Chondrocyte (in vitro differentiated cells): ENCODE results near the gene CATSPERD. TPM values are rescaled to one million over a fixed set of nuclear protein-coding genes. Genes with fewer than 3 reads are reported as not detected.
"Not testable (repeated sequence)": the region's sequence is repeated elsewhere in the genome, so short reads cannot be mapped to it uniquely, and the experiment has no call there.

ENCODE experiments used
- DNase-seq: peaks from one replicate; pipeline ENCODE4 v3.0.0; 2021; ENCODE audit warnings: mixed read lengths, low spot score
- H3K27ac Mint-ChIP-seq: one replicate; pipeline ENCODE4 v1.8.0; 2021; ENCODE audit warnings: mild to moderate bottlenecking, moderate library complexity, mixed read lengths; ENCODE audit not compliant: unreplicated experiment
- H3K27me3 Mint-ChIP-seq: 2 replicates; pipeline ENCODE4 v1.8.0; 2021; ENCODE audit warnings: low read depth, mixed read lengths
- H3K36me3 Mint-ChIP-seq: 2 replicates; pipeline ENCODE4 v1.8.0; 2021; ENCODE audit warnings: low read depth, mixed read lengths
- H3K4me1 Mint-ChIP-seq: 2 replicates; pipeline ENCODE4 v1.8.0; 2021; ENCODE audit warnings: low read depth, mild to moderate bottlenecking, mixed read lengths
- H3K4me3 Mint-ChIP-seq: one replicate; pipeline ENCODE4 v1.8.0; 2021; ENCODE audit warnings: mild to moderate bottlenecking, moderate library complexity, mixed read lengths; ENCODE audit not compliant: unreplicated experiment
- H3K9me3 Mint-ChIP-seq: 2 replicates; pipeline ENCODE4 v1.8.0; 2021; ENCODE audit warnings: low read depth, mixed read lengths
- CTCF ChIP-seq: fragments of 200-600 bp; sonication (generic); IDR thresholded peaks from 2 replicates; pipeline ENCODE4 v1.5.0; 2021; ENCODE audit warnings: antibody characterized with exemption, mild to moderate bottlenecking, moderate library complexity
- total RNA-seq: library from RNA; stranded (reverse); gene quantifications from 3 replicates; pipeline ENCODE4 v1.2.1, GENCODE V29; 2021

CATSPERD gene
- total RNA-seq, 1 donor from 2014 or later: not detected

DNA sequence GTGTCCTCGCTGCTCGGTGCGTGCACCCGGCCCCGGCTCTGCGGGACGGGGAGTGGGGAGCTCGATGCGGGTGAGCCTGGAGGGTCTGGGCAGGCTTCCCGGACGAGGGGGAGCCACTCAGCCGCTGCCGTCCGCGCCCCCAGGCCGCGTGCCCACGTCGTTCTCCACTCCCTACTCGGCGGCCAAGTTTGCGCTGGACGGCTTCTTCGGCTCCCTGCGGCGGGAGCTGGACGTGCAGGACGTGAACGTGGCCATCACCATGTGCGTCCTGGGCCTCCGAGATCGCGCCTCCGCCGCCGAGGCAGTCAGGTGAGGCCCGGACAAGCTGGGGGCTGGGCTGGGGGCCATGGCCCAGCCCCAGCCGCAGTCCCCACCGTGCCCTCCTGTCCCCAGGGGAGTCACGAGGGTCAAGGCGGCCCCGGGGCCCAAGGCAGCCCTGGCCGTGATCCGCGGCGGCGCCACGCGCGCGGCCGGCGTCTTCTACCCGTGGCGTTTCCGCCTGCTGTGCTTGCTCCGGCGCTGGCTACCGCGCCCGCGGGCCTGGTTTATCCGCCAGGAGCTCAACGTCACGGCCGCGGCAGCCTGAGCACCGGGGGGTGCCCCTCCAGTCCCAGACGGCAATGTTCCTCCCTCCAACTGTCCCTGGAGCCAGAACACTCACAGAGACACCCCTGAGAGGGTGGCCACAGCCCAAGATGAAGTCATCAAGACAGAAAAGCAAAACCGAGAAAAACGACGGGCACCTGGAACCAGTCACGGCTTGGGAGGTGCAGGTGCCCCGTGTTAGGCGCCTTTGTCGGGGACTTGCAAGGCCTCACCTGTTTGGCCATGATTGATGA lies 32.9 kb upstream of the CATSPERD start:
- H3K27me3 Mint-ChIP-seq: no peaks in the 10 kb centered on the region
- H3K4me1 Mint-ChIP-seq: peaks cover 30% of the 10 kb centered on the region
- H3K27ac Mint-ChIP-seq: no peak overlapping the region
- peak; percentile 58 for TF ChIP-seq CTCF
- H3K36me3 Mint-ChIP-seq: peaks cover 10% of the 10 kb centered on the region
- peak overlapping the region; percentile 73 for H3K4me3 Mint-ChIP-seq
- H3K9me3 Mint-ChIP-seq: no peaks in the 10 kb centered on the region
- DNase-seq: no peak

- not testable (repeated sequence) for H3K9me3 Mint-ChIP-seq, H3K27me3 Mint-ChIP-seq, DNase-seq
- H3K4me3 Mint-ChIP-seq: peak overlapping the region; percentile 31
- peak overlapping the region; percentile 6 for H3K27ac Mint-ChIP-seq
- H3K36me3 Mint-ChIP-seq: peaks cover 15% of the 10 kb centered on the region
- peaks cover 33% of the 10 kb centered on the region for H3K4me1 Mint-ChIP-seq
Observed at GRCh38 chr19:5688262-5688881, 32.1 kb upstream of the CATSPERD start.

- Mint-ChIP-seq H3K27ac (peak within 1 kb of the TSS; percentile 97), H3K4me1 (peaks cover 33% of the 10 kb centered on the region), H3K27me3 (no peaks in the 10 kb centered on the region), H3K4me3 (peak within 1 kb of the TSS; percentile 96), H3K36me3 (peaks cover 22% of the 10 kb centered on the region), H3K9me3 (no peaks in the 10 kb centered on the region)
- DNase-seq: peak; percentile 99
- TF ChIP-seq CTCF: peak; percentile 92
Observed at GRCh38 chr19:5690125-5690954, 30.1 kb upstream of the CATSPERD start, which contains the start of gene RPL36. TSS of gene RPL36 (plus strand) at chr19:5690295. CDS start at chr19:5690508, 213 bp downstream.

DNA sequence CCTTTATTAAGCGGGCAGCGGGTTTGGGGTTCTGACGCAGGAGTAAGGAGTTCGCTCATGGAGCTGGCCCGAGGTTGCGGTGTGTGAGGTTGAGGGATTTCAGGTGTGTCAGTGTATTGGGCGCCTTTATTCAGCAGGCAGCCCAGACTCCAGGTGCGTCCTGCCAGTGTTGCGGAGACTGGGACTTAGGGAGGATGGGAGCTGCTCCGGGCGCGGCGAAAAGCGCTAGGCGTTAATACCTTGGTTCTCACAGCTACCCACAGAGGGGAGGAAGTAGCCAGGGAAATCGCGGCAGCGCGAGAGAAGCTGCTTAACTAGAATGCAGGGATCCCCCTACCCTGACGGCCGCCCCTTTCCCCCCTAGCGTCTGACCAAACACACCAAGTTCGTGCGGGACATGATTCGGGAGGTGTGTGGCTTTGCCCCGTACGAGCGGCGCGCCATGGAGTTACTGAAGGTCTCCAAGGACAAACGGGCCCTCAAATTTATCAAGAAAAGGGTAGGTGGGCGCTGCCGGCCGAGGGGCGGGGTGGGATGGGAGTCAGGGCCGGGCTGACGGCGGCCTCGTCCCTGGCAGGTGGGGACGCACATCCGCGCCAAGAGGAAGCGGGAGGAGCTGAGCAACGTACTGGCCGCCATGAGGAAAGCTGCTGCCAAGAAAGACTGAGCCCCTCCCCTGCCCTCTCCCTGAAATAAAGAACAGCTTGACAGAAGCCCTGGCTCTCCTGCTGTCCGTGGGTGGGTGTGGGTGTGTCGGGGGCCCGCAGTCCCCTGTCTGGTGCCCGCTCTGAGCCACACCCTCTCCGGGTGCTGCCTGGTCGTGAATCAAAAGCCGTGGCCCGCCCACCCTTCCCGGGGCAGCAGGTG lies 29.2 kb upstream of the CATSPERD start:
- no peak for DNase-seq
- peak overlapping the region; percentile 97 for H3K27ac Mint-ChIP-seq
- H3K4me3 Mint-ChIP-seq: peak overlapping the region; percentile 96

More for the DNA sequence above, 29.2 kb upstream of the CATSPERD start:
- H3K27me3 Mint-ChIP-seq: no peaks in the 10 kb centered on the region
- peaks cover 33% of the 10 kb centered on the region for H3K4me1 Mint-ChIP-seq
- no peak for TF ChIP-seq CTCF
- H3K9me3 Mint-ChIP-seq: no peaks in the 10 kb centered on the region
- peaks cover 22% of the 10 kb centered on the region for H3K36me3 Mint-ChIP-seq
